Measurements from ENCODE around the gene C22orf15.

Gene C22orf15

DNA sequence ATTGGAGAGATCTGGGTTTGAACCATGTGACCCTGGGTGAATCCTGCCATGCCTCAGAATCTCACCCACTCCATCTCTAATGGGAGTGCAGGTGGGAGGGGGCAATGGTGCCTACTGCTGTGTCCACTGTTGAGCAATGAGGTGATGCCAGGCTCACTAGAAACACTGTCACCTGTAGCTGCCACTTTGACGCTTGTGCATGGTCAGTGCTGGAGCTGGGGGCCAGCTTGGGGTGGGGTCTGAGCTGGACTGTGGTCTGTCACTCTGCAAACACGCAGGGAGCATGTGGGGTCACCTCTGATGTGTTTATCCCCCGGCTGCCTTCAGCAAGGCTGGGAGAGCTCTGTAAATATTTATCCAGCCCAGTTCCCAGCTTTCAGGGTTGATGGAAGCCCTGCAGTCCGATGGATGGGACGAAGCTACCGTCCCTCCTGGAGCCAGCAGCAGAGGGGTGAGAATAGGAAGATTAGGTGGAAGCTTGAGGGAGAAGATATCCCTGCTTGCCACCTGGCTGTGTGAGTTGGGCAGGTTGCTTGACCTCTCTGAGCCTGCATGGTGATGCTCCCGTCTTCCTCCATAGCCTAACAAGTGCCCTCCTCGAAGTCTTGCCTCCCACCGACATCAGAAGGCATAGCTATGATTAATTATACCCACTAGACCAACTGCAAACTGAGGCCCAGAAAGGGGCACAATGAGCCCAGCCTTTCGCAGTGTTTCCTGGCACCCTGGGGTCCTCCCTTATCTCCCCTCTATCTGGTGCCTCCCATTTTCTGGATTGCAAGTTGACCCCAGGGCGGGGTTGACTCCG lies 11.5 kb downstream of the C22orf15 start:
- no peak for DNase-seq

DNA sequence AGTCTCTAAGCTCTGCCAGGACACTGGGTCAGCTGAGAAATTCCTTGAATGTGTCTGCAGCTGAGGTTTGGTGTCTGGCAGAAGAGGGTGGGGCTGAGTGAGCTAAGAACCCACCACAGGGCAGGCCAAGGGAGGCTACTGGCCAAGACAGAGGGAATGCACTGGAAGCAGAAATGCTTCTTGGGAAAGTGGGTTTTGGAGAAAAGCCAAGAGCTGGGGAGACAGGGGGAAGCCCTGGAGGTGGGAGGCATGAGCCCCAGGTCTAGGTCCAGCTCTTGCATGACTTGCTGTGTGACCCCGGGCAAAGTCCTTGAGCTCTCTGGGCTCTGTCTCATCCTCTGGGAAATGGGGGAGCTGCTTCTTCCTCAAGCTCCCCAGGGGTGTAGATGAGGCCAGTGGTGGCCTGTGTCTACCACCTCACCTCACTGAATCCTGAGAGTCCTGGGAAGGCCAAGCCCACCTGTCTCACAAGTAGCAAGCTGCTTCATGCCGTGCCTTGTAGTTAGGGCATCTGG lies 12.2 kb downstream of the C22orf15 start:
- no peak for DNase-seq

DNA sequence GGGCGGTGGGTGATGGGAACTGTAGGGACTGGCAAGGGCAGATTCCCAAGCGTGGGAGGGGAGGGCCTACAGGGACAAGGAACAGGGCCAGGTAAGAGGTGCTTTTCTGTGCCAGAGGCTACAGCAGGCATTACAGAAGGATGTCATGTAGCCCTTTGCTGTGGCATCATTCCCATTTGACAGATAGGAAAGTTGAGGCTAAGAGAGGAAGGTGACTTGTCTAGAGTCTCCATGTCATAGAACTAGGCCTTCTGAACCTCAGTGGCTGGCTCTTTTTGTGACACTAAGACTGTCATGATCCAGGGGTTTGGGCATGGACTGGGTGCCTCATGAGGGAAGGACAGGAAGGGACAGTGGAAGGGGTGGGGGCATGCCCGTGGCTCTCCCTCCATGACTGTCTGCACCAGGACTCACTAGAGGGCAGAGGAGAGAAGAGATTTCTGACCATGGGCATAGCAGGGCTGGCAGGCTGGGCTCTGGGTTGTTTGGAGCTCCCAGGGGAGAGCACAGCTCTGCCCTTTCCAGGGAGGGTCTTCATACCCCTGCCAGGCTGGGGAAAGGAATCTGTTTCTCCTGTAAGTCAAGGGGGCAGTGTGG lies 13.1 kb downstream of the C22orf15 start:
- peak in 1 of 2 experiments; percentile 46 for DNase-seq

DNA sequence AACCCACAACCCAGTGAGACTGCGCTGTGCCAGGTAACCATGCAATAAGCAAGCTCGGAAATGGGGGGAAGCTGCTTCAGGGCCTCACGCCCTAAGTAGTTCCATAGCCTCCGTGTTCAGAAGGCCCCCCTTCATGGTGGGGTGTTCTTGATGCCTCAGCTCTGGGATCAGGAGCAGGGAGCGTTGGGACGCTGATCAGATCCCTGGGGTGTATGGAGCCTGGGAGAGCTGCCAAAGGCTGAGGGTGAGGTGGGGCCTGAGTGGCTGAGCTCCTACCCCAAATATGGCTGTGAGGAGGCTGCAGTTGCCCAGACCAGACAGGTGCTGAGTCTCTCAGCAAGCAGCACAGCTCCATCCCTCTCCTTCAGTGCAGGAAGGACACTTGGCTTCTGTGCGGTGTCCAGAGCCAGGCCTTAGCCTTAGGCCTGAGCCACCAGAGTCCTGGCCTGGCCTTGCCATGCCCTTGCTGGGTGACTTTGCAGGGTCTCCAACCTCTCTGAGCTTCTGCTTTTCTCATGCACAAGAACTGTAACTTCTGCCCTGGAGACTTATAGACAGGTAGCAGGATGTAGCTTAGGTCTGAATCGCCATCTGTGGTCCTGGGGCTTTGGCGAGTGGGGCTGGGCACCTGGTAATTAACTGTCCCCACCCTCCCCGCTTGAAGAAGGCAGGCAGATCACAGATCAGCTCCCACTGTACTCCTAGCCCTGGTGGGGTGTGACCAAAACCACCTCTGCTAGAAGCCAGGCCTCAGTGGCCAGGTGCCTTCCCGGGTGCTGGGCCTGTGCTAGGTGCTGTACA lies 15.2 kb downstream of the C22orf15 start:
- DNase-seq, result no peak

DNA sequence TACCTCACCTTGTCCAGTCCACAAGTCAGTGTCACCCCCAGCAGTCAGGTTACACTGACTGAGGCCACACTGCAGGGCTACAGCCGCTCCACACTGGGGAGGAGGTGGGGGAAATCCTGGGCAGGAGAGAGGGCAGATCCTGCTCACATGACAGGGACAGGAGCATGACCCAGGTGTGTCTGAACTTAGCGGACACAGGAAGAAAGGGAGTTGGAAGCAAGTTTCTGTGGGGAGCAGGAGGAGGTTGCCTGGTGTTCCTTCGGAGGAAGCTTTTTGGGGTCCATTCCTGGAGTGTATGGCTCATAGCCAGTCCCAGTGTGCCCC lies 15.7 kb downstream of the C22orf15 start:
- no peak for DNase-seq

DNA sequence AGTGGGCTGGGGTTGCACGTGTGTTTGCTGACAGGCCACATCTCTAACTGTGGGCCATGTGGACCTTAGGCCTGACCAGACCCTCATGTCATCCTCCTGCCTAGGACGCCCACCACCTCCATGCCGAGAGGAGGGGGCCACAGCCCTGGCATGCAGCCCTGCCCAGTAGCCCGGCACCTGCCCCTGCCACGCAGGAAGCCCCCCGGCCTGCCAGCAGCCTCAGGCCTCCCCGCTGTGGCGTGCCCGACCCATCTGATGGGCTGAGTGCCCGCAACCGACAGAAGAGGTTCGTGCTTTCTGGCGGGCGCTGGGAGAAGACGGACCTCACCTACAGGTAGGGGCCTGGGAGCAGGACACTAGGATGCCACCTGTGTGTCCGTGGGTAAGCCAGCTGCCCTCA lies 16.3 kb downstream of the C22orf15 start:
- DNase-seq, result no peak

DNA sequence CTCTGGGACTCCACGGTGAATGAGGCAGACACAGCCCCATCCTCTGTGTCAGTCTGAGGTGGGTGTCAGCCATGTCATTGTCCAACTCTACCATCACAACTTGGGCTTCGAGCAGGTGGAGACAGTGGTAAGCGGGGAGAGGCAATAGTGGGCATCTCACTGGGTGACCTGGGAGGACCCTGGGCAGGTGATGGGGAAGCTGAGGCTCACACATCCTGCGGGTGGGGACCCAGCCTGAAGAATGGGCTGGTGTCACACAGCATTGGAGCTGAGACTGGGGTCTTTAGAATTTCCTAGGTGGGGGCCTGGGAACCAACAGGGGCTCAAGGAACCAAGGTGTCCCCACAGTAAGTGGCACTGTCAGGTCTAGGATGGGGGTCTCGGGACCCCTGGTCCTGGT lies 16.9 kb downstream of the C22orf15 start:
- DNase-seq, result no peak

DNA sequence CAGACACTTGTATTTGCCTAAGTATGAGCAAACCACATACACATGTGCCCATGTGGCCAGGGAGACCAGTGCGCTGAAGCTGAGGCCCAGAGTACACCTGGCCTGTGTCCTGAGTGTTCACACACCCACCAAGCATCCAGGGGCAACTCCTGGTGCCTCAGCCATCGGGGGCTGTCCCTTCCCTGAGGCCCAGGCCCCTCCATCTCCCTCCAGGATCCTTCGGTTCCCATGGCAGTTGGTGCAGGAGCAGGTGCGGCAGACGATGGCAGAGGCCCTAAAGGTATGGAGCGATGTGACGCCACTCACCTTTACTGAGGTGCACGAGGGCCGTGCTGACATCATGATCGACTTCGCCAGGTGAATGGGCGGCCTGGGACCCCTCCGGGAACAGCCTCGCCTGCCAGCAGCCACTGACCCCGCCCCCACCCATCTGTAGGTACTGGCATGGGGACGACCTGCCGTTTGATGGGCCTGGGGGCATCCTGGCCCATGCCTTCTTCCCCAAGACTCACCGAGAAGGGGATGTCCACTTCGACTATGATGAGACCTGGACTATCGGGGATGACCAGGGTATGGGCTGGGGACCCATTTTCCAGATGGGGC lies 17.5 kb downstream of the C22orf15 start:
- no peak for DNase-seq

DNA sequence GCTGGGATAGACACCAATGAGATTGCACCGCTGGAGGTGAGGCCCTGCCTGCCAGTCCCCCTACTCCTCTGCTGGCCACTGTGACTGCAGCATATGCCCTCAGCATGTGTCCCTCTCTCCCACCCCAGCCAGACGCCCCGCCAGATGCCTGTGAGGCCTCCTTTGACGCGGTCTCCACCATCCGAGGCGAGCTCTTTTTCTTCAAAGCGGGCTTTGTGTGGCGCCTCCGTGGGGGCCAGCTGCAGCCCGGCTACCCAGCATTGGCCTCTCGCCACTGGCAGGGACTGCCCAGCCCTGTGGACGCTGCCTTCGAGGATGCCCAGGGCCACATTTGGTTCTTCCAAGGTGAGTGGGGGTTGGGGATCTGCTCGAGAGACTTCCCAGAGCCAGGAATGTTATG lies 18.3 kb downstream of the C22orf15 start:
- DNase-seq, result no peak

DNA sequence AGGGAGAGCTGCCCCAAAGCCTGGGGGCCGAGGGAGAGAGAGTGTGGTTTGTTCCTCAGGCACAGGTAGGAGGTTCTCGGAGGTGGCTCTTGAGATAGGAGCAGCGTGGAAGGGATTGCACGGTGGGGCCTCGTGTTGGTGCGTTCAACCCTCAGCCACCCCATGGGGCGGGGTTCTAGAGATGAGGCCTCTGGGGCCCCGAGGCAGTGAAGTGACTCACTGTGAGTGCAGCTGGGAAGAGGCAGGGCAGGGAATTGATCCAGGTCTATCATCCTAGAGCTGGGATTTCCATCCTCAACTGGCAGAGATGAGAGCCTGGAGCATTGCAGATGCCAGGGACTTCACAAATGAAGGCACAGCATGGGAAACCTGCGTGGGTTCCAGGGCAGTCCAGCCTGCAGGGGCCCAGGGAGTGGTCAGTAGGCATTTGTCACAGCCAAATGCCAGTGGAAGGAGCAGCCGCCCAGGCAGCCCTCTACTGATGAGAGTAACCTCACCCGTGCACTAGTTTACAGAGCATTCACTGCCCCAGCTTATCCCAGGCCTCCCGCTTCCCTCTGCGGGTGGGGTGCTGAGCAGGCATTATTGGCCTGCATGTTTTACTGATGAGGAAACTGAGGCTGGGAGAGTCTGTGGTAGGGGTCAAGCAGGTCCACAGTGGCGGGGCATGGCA lies 18.9 kb downstream of the C22orf15 start:
- no peak for DNase-seq

DNA sequence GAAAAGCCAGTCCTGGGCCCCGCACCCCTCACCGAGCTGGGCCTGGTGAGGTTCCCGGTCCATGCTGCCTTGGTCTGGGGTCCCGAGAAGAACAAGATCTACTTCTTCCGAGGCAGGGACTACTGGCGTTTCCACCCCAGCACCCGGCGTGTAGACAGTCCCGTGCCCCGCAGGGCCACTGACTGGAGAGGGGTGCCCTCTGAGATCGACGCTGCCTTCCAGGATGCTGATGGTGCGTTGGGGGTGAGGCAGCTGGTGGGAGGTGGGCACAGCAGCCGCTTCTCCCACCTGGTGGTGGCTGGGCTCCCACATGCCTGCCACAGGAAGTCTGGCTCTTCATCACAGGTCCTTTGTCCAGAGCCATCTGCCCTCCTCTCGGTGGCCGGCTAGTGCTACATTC lies 19.5 kb downstream of the C22orf15 start:
- no peak for DNase-seq

DNA sequence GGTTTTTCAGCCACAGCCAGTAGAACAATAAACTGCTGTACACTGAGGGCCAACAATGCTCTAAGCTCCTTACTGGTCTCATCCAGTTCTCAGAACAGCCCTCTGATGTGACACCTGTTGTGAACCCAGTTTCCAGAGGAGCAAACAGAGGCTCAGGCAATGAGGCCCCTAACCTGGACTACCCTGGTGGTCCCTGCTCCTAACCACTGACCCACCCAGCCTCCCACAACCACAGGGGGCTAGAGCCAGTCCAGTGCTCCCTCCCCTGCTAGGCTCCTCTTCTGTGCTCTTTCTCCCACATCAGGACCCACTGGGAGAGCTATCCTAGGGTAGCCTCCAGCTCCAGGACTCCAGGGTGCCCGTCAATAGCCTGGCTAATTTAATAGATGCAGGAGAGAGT lies 19.9 kb downstream of the C22orf15 start:
- no peak for DNase-seq

DNA sequence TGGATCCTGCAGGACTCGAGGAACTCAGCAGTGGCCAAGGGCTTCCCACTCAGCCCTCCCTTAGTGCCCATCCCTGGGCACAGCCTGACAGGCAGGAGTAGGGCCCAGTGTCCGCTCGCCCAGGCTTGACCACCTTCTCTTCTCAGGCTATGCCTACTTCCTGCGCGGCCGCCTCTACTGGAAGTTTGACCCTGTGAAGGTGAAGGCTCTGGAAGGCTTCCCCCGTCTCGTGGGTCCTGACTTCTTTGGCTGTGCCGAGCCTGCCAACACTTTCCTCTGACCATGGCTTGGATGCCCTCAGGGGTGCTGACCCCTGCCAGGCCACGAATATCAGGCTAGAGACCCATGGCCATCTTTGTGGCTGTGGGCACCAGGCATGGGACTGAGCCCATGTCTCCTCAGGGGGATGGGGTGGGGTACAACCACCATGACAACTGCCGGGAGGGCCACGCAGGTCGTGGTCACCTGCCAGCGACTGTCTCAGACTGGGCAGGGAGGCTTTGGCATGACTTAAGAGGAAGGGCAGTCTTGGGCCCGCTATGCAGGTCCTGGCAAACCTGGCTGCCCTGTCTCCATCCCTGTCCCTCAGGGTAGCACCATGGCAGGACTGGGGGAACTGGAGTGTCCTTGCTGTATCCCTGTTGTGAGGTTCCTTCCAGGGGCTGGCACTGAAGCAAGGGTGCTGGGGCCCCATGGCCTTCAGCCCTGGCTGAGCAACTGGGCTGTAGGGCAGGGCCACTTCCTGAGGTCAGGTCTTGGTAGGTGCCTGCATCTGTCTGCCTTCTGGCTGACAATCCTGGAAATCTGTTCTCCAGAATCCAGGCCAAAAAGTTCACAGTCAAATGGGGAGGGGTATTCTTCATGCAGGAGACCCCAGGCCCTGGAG lies 20.7 kb downstream of the C22orf15 start:
- no peak for DNase-seq

DNA sequence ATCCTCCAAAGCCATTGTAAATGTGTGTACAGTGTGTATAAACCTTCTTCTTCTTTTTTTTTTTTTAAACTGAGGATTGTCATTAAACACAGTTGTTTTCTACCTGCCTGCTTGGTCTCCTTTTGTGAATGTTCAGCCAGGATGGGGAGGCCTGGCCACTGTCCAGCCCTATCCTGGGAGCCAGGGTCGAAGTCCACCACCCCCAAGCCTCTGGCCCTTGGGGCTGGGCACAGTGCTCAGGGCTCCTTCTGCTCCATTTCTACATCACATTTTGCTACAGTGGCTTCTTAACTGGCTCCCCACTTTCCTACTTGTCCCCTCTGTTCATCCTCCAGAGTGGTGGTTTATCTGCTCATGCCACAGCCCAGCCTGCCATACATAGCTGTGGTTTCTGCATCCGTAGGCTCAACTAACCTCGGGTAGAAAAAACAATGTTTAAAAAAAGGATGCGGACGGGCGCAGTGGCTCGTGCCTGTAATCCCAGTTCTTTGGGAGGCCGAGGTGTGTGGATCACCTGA lies 21.5 kb downstream of the C22orf15 start:
- DNase-seq, result no peak

DNA sequence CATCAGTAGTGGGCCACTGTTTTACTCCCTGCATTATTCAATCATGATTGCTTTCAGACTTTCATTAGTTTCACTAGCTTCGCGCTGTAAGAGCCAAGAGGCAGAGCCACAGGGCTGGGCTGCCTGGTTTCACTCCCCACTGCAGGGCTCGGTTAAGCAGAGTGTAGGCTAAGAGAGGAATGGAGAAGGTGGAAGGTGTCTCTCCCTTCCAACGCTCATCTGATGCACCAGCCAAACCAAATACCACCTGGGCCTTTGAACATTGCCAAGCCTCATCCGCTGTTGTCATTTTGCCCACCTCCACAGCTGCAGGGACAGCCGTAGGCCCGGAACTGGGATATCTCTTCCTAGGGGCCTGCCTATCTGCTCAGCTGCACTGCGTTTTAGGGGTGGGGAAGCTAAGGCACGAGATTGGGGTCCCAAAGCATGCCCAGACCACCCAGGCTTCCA lies 23.5 kb downstream of the C22orf15 start:
- no peak for DNase-seq

DNA sequence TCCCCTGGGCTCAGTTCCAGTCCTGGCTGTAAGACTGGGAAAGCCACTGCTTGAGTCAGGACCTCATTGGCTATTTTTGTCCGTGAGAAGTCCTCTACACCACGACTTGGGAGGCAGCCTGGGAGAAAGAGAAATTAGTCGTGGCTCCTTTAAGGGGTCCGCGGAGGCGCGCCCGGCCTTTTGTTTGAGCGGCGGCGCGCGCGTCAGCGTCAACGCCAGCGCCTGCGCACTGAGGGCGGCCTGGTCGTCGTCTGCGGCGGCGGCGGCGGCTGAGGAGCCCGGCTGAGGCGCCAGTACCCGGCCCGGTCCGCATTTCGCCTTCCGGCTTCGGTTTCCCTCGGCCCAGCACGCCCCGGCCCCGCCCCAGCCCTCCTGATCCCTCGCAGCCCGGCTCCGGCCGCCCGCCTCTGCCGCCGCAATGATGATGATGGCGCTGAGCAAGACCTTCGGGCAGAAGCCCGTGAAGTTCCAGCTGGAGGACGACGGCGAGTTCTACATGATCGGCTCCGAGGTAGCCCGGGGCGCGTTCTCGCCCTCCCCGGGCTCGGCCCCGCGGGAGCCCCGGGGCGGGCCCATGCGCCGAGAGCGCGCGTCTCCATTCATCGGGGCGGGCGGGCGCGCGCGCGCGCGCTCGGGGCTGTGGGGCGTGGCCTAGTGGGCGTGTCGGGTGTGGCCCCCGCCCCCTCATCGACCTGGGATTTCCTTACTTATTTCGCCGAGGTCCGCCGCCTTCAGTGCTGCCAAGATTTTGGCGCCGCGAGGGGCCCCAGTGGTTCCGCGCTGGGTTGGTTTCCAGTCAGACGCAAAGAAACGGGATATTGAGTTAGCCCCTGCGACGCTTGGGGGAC lies 24.2 kb downstream of the C22orf15 start, which contains the start of gene SMARCB1:
TSS of gene SMARCB1 (plus strand) at position 215 of the 848 bp plus-strand sequence. CDS start at position 419, 204 bp downstream.
- peak; percentile 77 to 91 for DNase-seq

DNA sequence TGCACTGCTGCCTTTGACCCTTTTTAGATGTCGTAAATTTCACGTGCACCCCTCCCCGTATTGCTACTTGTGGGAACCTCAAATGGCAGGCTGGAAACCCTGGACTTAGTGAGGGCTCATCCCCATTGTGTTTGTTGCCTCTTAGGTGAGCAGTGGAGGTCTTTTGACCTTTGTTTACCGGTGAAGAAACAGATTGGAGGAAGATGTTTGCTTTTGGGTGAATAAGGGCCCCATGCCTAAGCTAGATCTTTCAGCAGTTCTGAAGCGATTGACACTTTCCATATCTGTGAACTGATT lies 24.8 kb downstream of the C22orf15 start:
- no peak for DNase-seq

DNA sequence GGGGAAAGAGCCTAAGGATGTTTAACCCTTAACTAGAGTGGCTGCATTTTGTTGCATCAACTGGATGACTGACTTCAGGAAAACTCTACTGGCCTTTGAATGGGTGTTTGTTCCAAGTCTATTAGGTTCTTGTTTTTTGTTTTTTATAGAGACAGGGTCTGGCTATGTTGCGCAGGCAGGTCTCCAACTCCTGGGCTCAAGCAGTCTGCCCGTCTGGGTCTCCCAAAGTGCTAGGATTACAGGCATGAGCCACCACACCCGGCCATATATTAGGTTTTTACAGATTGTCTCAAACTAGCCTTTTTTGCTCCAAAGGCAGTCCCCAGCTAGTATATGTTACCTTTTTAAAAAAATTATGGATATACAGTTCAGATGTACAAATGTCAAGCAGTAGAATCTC lies 25.1 kb downstream of the C22orf15 start:
- no peak for DNase-seq

DNA sequence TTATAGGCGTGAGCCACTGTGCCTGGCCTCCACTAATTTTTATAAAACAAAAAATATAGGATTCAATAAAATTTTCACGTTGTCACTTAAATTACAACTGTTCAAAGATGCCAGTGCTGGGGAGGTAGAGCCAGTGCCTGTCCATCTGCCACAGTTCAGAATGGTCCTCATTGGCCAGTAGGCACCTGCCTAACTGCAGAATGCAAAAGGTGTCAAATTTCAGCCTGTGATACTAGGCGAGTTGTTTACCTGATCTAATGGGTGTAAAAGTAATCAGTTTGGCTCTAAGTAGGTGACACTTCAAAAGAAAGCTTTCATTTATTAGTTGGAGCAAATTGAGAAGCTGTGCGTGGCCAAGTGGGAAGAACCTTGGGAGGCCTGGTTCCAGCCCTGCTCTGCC lies 26.3 kb downstream of the C22orf15 start:
- peak in 1 of 2 experiments; percentile 24 for DNase-seq

DNA sequence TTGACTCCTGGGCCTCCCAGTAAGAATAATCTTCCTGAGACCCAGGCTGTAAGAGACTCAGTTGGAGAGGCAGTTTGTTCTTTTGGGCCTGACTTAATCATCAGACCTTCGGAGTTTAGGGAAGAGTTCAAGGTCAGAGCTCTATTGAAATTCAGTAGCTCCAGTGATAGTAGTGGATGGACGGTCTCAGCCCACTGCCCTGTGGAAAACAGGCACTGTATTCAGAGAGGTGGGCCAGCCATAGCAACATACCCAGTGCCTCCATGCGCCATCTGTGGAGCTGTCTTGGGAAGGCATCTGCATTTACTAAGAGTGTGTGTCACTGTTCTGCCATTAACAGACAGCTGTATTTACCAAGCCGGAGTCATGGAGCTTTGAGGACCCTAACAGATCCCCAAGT lies 26.8 kb downstream of the C22orf15 start:
- DNase-seq, result peak; percentile 30 to 31
